Stimulated activated CD8-positive, alpha-beta memory T cell treated with anti-CD3 and anti-CD28 coated beads, Interleukin-4, amount 100 ng/mL, for 1 hour (primary cell): Measurements from ENCODE around the gene SYCP2.

Experiments
- DNase-seq, 2 donors: peaks; one replicate each; pipeline ENCODE4 v3.0.0-alpha.2; 2020; ENCODE audit warnings: low read depth in 2 of 2, low spot score in 1 of 2

The SYCP2 gene

DNA sequence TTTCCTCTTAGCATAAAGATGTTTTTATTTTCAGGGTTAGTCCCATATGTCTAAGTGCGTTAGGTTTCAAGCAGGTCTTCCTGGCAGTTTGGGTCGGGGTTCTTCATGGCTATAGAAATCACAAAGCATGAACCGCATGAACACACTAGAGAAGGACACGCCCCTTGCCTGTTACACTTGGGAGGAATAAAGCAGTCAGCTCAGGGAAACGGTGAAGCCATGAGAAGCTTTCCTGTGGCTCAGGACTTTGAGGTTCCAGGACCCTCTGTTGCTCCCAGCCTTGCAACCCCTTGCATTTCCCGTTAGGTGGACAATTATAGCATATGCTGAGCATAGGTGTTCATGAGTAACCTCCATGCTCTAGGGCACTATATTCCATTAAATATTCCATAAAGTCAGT lies 96.7 kb downstream of the SYCP2 start:
- DNase-seq, result no peak

DNA sequence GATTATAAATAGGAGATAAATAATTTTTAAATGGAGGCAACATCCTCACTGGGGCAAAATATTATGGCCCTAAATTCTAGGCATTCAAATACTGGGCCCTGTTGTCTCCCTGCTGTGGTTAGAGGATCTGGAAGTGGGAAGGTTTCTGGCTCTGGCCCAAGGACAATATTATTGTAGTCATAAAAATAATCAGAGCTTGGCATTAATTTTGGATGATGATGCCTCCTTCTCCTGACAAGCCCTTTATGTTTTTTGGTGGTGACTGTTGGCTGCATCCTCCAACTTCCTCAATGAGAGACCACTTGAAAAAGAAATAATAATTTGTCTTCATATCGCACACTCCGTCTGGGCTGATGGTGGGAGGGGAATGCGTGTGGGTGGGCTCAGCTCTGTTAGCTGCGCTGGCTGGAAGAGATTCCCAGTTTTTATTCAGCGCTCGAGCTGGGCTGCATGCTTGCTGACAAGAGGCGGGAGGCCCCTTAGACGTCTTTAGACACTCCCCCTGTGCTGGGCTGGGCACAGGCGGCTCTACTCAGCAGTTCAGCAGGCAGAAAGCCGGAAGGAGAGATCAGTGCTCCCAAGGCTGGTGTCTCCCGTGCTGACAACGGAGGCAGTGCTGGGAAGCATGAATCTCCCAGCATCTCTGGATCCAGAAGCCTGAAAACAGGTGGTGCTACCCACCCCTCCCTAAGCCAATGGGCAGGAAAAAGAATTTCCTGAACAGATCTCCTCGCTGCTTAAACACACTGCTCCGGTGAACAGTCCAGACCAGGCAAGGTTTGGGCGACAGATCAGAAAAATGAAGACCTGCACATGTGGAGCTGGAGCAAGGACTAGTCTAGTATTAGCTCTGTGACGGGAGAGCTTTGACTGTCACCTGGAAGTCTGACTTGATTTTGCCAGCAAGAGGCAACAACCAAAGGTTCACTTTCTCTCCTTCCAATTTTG lies 97.7 kb downstream of the SYCP2 start:
- DNase-seq, result no peak

DNA sequence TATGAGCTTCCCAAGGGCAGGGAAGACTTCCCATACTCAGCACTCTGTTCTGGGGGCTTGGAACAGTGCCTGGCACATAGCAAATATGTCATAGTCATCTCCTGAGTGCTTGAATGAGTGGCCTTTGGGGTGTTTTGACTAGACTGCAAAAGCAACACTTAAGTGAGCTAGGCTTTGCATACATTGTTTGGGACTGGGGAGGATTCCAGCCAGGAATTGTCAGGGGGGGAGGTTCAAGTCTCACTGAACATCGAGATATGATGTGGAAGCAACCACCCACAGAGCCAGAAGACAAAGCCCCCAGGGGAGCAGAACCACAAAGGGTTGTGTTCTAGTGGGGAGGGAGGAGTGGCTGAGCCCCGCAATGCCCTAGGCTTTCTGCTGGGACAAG lies 98.4 kb downstream of the SYCP2 start:
- DNase-seq, result no peak

DNA sequence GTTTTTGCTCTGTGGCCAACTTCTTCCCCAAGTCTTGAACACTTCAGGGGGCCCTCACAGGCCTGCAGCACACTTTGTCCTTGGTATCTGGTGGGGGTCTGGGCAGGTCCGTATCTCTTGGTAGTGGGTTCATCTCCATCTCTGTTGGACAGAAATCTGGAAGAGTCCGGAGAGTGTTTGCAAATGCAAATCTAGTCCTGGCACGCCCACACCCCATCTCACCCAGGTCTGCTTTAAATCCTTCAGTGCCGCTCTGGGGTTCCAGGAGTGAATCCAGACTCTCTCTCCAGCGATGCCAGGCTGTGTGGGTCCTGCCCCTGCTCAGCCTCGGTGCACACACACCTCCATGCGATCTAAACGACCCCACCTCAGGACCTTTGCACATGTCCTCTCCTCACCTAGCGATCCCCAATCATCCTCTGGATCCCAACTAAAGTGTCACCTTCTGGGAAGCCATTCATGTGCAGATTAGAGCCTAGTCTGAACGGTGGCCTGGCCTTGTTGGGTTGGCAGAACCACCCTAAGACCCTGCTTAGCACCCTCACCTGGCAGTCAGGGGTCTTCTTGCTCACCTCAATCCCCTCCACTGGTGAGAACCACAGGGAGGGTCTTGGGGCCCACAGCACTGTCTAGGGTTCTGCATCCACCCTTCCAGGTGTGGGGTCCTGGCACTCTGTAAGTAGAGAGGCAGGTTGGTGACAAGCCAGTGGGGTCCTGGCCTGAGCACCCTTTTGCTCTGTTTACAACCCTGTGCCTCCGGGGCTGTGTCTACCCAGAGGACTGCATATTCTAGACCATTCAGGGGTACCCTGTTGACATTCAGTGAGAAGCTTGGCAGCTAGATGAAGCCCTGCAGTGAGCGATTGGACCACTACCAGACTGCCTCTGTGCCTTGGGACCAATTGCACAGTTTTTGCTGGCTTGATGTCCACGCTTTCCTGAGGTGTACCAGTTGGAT lies 100.8 kb downstream of the SYCP2 start:
- DNase-seq, result no peak

DNA sequence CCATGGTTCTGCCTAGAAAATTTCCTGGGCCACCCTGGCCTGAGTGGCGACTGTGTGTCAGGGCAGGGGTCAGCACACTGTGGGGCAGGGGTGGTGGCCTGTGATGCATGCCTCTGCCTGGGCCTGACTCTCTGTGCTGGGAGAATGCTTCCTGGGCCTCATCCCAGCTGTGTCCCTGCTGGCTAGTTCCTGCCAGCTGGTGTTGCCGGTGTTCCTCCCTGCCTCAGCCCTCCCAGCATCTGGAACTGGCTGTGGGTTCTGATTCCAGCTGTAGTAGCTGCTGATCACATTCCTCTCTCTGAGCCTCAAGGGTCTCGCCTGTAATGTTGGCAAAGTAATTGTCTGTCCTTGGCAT lies 101.5 kb downstream of the SYCP2 start:
- no peak for DNase-seq

DNA sequence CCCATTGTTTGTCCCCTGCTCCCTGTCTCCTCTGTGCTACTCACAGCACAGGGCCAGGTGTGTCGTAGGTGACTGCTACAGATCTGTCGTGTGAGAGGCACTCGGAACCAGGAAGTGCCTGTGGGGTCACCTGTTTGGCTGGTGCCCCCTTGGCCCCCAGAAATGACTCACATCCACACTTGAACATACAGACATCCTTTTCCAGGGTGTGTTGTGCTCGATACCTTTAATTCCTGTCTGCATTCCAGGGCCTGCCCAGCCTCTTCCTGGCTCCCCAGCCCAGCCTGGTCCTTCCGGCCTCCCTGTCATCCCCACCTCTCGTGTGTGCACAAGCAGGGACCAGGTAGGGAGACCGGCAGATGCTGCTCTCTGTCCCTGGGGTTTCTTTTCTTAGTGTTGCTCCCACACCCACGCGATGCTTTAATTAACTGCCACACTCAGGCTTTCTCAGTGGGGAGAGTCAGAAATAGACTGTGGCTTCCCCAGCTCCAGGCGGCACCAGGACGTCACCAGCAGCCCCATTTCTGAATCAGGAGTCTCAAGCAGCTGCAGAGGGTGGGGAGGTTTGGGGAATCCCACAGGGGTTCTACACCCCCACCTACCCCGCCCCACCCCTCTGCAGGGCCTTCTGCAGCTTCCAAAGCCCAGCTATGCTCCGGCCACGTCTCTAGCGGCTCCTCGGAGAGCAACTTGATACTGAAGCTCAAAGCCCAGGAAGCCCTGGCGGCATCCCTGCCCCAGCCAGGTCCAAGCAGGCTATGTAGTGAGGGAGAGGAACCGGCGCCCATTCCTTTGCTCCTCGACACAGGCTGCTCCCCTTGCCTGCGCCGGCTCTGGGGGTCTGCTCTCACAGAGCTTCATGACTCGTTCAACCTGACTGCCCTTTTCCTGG lies 102.2 kb downstream of the SYCP2 start:
- no peak for DNase-seq

DNA sequence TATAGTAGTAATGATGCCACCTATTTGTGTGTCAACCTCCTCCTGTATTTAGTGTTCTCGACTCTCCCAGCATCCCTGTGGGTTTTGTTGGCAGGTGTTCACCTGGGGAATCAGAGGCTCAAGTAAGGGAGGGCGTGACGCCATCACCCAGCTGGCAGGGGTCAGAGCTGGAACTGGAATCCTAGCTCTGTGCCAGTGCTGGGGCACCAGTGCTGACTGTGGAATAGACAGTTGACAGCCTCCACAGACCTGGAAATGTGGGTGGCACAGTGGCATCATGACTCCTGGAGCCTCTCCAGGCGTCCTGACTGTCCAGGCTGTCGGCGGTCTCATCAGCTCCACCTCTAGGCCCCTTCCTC lies 102.8 kb downstream of the SYCP2 start:
- DNase-seq, result no peak

DNA sequence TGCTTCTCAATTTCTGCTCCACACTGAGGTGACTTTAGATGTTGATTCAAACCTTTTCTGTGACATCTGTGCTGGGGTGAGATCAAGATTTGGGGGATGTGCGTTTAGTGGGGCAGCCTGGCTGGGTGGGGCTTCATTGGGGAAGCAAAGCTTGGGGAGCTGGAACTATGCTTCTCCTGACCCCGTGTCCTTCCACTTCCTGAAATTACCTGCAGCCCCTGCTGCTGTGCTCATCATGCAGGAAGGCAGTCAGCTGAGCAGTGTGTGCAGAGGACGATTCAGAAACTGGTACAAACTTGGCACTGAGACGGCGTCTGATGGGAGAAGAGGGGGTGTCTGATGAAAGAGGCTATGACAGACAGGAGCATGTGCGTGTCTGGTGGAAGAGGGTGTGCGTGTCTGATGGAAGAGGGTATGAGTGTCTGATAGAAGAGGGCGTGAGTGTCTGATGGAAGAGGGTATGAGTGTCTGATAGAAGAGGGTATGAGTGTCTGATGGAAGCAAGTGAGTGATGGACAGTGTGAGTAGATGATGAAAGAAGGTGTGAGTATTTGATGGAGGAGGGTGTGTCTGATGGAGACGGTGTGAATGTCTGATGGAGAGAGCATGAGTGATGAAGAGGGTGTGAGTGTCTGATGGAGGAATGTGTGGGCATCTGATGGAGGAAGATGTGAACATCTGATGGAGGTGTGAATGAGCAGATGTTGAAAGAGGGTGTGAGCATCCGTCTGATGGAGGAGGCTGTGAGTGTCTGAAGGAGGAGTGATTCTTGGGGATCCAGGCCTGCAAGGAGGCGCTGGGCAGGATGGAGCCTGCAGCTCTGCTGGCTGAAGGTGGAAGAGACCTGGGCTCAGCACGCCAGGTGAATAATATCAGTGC lies 103.4 kb downstream of the SYCP2 start:
- DNase-seq, result no peak

DNA sequence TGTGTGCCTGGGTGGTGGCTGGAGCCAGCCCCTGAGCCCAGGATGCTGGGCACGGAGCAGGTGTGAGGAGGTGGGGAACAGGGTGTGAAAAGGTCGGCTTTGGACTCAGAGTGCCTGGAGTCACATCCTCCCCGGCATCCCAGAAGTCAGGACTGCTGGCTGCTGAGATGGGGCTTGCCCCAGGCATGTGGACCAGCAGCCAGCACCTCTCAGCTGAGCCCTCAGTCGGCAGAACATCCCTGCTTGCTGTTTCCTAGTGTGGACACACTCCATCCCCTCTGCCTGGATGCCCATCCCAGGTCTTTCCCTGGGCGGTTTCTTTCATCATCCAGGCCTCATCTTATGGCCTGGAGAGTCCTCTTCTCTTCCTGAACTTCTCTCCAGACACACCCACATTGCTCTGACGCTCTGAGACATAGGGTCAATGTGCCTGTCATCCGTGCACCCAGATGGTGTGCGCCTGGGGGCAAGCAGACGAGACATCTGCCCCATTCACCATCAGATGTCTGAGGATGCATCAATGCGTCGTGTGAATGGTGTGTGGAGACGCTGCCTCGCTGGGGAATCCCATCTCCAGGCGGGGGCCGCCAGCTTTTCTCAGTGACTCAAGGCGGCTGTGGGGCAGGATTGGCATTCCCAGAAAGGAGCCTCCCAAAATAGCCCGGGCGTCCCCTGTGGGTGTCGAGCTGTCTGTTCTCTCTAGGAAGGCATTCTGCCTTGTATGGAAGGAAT lies 104.2 kb downstream of the SYCP2 start:
- no peak for DNase-seq

DNA sequence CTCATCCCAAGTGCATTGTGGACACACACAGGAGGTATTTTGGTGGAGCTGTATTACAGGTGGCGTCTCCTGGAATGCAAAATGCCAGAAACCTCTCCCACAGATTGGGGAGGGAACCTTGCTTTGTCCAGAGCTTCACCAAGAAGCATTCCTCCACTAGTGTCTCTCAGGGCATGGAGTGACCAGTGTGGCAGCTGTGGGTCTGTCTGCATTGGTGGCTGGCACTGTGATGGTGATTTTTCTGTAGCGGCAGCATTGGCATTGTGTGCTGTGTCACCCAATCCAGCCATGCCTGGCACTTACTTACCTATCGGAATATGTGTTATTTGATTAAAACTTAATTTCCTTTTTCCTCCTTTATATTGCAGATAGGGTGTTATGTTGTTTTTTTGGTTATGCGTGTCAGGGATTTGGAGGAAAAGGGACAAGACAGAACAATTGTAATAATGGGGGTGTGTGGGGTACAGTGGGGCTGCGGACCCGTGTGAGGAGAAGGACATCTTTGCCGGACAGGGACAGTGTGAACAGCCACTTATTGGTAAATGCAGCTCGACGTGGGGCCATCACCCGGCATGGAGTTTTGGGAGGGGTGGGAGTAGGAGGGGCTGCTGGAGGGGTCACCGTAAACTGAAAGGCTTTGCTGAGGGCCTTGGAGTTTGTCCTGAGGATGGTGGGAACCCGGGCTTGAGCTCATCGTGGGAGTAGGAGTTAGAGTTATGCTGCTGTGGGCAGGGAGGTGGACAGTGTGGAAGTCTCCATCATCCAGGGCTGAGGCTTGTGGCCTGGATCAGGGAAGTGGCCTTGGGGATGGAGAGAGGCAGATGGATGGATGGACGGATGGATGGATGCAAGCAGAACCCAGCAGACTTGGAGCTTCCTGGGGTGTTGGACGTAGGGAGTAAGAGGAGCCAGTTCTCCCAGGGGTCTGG lies 105.0 kb downstream of the SYCP2 start:
- DNase-seq, result no peak

DNA sequence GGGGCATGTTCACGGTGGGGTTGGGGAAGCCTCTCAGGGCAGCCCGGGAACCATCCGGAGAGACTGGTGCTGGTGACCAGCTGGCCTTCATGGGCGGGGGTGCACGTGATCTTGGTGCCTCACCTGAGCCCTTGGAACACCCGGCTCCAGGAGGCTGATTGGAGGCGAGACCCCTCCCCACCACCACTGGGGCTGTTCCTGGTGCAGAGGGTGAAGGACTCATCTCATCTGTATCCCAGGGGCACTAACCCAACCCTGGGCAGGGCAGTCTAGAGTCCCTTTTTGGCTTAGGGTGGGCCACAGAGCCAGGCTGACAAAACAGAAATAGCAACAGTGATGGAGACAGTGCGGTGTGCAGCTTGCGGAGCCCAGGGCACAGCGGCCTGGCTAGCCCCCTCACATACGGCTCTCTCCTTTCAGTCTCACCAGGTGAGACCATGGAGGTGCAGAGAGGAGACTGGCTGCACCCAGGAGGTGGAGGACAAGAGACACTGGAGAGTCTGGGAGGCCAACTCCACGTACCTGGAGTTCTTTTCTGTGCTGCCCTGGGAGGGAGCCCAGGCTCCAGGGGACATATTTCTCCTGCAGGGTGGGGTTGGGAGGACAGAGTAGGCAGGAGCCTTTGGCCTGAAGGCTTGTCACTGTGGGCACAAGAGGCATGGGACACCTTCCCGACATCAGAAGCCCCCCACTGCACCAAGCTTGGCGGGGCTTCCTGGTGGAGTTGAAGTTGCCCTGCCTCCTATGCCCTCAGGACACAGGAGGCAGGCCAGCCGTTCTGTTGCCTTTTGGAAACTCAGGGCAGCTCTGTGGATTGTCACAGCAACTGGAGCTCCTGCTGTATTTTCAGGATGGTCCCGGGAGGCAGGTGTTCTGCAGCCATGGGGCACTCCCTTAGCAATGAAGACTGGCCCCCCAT lies 106.0 kb downstream of the SYCP2 start:
- DNase-seq, result no peak

DNA sequence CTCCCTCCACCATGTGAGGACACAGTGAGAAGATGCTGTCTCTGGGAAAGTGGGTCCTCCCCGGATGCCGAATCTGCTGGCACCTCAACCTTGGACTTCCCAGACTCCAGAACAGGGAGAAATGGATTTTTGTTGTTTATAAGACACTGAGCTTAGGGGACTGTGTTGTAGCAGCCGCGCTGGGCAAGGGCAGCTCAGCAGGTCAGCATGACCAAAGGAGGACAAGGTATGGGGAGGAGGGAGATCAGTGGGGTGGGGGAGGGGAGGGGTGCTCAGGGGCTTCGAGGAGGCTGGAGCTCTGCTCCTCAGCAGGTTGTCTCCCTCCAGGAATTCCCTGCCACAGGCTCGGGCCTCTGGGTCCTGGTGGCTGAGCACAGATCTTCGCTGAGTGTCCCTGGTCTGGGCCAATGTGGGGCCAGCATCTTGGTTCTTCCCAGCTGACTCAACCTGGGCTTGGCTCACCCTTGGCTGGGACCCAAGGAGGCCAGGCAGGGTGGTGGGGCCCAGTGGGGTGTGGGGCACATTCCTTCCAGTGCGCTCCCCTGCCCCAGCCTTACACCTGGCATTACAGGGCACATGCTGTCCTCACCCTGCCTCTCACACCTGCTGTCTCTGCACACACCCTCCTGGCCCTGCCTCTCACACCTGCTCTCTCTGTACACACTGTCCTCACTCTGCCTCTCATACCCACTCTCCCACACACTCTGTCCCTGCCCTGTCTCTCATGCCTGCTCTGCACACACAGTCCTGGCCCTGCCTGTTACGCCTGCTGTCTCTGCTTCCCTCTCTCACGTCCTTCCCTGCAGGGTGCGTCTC lies 107.3 kb downstream of the SYCP2 start:
- no peak for DNase-seq

DNA sequence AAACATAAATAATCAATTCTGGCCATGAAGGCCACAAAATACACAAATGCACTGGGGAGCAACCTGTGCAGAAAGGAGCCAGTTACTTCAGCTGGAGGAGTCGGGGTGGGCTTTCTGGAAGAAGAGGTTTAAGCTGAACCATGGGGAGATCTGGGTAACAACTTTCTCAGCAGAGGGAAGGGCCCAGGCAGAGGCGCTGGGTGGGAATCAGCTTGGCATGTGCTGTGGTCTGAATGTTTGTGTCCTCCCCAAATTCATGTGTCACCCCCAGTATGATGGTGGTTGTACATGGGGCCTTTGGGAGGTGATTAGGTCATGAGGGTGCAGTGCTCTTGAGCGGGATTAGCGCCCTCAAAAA lies 107.9 kb downstream of the SYCP2 start:
- DNase-seq, result no peak

DNA sequence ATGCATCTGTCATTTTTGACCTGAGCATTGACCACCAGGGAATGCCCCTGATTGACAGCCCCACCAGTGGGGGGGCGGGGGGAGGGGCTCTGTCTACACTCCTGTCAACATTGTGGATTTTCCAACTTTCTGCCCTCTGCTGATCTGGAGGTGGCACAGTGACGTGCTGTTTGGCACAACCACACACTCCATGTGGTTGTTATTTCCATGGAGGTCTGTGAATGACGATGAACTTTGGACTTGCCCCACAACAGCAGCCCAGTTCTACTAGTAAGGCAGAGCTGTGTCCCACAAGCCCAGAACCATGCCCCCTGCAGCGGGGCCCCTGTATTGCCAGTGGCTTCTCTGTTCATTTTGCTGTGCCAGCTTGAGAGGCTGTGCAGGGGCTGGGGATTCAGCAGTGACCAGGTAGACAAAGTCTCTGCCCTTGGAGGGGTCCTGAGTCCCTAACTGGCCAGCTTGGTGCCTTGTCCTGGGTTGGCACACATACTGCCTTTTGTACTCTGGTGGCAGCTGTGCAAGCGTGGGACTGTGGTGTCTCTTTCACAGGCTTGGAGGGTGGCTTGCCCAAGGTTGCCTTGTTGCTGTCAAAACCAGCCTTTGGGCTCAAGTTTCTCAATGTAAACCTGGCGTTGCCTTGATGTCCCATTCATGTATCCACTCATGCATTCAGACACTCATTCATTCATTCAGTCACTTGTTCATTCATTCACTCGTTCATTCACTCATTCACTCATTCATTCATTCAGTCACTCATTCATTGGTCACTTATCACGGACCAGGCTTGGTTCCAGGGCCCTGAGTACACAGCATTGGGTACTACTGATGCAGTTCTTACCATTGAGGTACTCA lies 108.5 kb downstream of the SYCP2 start:
- DNase-seq, result no peak

DNA sequence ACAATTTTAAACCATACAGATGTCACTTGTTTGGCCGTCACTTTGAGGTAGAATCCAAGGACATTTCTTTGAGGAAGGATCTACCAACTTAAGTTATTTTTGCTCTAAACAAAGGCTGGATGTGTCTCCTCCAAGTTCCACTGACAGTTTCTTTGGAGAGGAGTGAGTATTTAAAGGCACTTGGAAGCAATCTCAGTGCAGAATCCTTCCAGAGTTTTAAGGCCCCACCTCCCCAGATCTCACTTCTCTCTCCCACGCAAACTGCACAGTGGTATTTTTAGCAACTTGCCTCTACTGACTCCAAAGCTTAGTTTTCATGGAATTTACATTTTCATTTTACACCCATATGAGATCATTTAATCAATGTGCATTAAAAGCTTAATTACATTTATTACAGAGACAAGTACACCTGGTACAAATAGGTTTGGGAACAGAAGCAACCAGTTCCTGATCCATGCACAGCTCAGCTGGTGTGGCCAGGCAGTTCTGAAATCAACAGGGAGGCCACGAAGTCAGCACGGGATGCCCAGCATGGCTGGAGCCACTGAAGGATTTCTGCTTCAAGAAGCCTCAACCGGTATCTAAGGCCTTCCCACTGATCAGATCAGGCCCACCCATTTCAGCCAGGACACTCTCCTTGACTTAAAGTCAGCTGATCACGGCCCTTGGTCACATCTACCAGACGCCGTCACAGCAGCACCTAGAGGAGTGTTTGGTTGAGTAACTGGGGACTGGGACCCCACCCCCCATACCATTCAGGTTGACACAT lies 109.8 kb downstream of the SYCP2 start:
- no peak for DNase-seq
